Heart left ventricle (tissue), 13 donors: ENCODE data around the gene BIN1.

Experiments used
- CTCF ChIP-seq, 12 donors: fragments of 200-600 bp; sonication (generic) in 4 of 12; IDR thresholded peaks; one replicate each; pipeline versions ENCODE4 v1.5.0 to v1.8.0; 2018 to 2022; ENCODE audit warnings: antibody characterized with exemption in 12 of 12, mild to moderate bottlenecking in 5 of 12
- POLR2A ChIP-seq, 2 donors: fragments of 450-650 bp; IDR thresholded peaks; one replicate each; pipeline ENCODE4 v1.6.1; 2017; ENCODE audit warnings: antibody characterized with exemption in 2 of 2, mild to moderate bottlenecking in 2 of 2, moderate library complexity in 2 of 2
- donor health status: ischemic (EF 13 %, LVEDD 7.1; RV severe dilation, severe dysfunction).
- donor health status: DM: no; HTN: yes; CAD: no.
- donor health status: DM: no; HTN: no; CAD: no.
- donor health status: ischemic (EF 25% LVEDD 6.9; RV normal size, moderate dysfunction).
- donor health status: ischemic (EF 25% LVEDD 5.7; RV mildly dilated, moderate dysfunction).
- donor health status: ischemic (EF 35%, LVEDD 5.7; RV mildly dilated, moderate dysfunction).
- donor health status: nonischemic (EF 11% LVEDD 7.7; RV severe dilation, severe dysfunction).
- donor health status: DM: yes; HTN: yes; CAD: no.
- donor health status: PGD.
- donor health status: ischemic (EF 29% LVEDD 5.4; RV normal size, mild dysfunction).
- donor health status: nonischemic (EF 23%, LVEDD 6.1; RV moderate dilation, normal function).

DNA sequence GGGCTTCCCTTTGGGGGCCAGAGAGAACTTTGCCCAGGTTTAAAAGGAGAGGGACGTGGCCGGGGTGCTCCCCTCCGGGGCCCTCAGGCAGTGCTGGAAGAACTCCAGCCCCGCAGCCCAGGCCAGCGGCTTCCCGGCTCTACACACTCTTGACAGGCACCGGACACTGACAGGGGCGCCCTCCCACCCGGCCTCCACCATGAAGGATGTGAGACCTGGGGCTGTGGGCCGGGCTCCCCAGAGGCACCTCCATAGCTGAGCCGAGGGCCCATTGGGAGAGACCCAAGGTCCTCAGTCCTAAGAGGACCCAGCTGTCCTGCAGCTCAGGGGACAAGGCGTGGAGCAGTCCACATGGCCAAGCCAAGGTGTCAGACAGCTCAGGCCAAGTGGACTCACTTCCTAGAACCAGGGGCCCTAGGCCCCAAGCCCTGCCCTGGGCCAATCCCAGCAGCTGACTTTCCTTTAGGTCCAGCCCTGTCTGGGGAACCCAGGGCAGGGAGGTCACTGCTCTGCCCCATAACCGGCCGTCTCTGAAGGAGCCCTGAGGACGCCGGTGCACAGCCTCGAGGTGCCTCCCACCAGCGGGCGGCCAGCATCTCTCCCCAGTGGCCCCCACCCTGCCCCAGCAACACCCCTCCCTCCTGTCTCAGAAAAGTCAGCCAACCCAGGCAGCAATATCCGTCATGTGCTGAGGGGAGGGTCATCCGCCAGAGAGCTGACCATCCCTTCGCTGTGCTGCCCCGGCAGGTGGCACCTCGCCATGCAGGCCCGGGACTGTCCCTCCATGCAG, 51.8 kb downstream of the BIN1 start:
- TF ChIP-seq CTCF (IDR thresholded peaks at IDR 0.05) (no peak), POLR2A (IDR thresholded peaks at IDR 0.05) (no peak)
